Testis (tissue), 3 donors: ENCODE results near the gene ANO8. TPM values are rescaled to one million over a fixed set of nuclear protein-coding genes. Genes with fewer than 3 reads are reported as not detected.

ENCODE experiments used
- DNase-seq: peaks from one replicate; pipeline ENCODE4 v3.0.0-alpha.2; 2019
- H3K27ac ChIP-seq, 2 donors: fragments of 200-600 bp; sonication (generic); one replicate each; pipeline ENCODE4 v1.5.1; 2019
- H3K27me3 ChIP-seq: fragments of 200-600 bp; sonication (generic); one replicate; pipeline ENCODE4 v1.5.1; 2019
- H3K36me3 ChIP-seq: fragments of 200-600 bp; sonication (generic); one replicate; pipeline ENCODE4 v1.5.1; 2017; ENCODE audit warnings: low read depth; ENCODE audit errors: missing control alignments
- H3K4me1 ChIP-seq: fragments of 200-600 bp; sonication (generic); one replicate; pipeline ENCODE4 v1.5.1; 2019
- H3K4me3 ChIP-seq, 2 donors: fragments of 200-600 bp; sonication (generic); one replicate each; pipeline ENCODE4 v1.5.1; 2017 to 2019
- H3K9me3 ChIP-seq: fragments of 200-600 bp; sonication (generic); one replicate; pipeline ENCODE4 v1.5.1; 2017
- POLR2A ChIP-seq: fragments of 450-650 bp; IDR thresholded peaks from one replicate; pipeline ENCODE4 v1.6.1; 2017; ENCODE audit warnings: antibody characterized with exemption, mild to moderate bottlenecking, moderate library complexity
- WGBS, 2 donors: methylation state at CpG; one replicate each; pipeline ENCODE4 v1.1.5; 2018; 5-methylcytosine and 5-hydroxymethylcytosine counted together
- intact Hi-C: fragments of 100-400 bp; cut with DNase I; formaldehyde crosslinking; loops from one replicate; pipeline ENCODE4 v1.15.1; 2023; ENCODE audit warnings: low total_unique reads
- polyA plus RNA-seq: library from polyadenylated mRNA; stranded (reverse); fragments of 350-450 nt; fragmentation: Illumina TruSeq; extraction: RNeasy Lipid Tissue Mini Kit (QIAGEN cat#74804); gene quantifications from one replicate; pipeline ENCODE4 v1.2.3, GENCODE V29; 2014; ENCODE audit warnings: low read depth, low replicate concordance; ENCODE audit not compliant: insufficient read depth
- total RNA-seq, 2 donors: library from RNA; depleted of rRNA; stranded (reverse); fragments of >200 nt; gene quantifications; one replicate each; pipeline ENCODE4 v1.2.3, GENCODE V29; 2016
- TF ChIP-seq, protein P1 (sequence below), 3 experiments: fragments of 450-650 bp in 2 of 3; fragments of 200-600 bp in 1 of 3; sonication (generic) in 1 of 3; IDR thresholded peaks; one replicate each; pipeline ENCODE4 v1.5.1; 2016 to 2019; ENCODE audit warnings: antibody characterized with exemption in 3 of 3, mild to moderate bottlenecking in 2 of 3, moderate library complexity in 1 of 3

The ANO8 gene
- total and polyA plus RNA-seq, 3 donors from 2014 or later: 4.5 to 19.2 (median 17.5) TPM

DNA sequence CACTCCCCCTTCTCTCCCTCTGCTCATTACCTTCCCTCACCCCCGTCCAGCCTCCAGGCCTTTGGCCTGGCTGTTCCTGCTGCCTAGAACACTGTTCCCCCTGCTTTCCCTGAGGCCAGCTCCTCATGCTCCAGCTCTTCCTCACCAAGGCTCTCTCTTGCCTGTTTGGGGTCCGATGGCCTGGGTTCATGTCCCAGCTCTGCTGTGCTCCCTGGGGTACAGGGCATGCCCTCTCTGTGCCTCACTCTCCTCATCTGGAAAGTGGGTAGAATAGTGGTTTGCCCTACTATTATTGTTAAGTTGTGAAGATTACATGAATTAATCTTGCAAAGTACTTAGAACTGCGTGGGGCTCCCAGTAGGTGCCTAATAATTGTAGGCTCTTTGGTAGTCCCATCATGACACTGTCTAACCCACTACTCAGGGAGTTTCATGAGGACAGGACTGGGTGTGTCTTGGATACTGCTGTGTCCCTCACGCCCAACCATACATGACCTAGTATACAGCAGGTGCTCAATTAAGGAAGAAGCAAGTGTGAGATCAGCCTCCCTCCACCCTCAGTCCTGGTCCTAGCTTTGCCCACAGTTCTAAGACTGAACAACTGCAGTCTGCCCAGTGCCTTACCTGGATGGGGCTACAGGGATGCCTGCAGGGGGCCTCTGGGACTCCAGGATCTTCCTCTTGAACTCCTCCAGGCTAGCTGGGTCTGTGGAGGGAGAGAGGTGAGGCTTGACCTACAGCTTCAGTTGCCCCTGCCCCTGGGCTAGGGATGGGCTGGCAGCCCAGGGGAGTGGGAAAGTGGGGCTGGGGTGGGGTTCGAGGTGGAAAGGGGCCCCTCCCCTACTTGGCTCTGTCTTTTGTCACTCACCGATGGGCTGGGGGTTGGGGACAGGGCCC lies 25.5 kb upstream of the ANO8 start:
- WGBS, 2 donors: 85 to 89% methylated on average over 6 of the region's 6 CpGs
- Histone ChIP-seq H3K4me1 (no peaks in the 10 kb centered on the region), H3K9me3 (no peaks in the 10 kb centered on the region), H3K27ac (no peak overlapping the region), H3K4me3 (no peak overlapping the region), H3K27me3 (no peaks in the 10 kb centered on the region), H3K36me3 (no peaks in the 10 kb centered on the region)
- no peak for DNase-seq
- TF ChIP-seq POLR2A: no peak
- TF ChIP-seq, protein P1, sequence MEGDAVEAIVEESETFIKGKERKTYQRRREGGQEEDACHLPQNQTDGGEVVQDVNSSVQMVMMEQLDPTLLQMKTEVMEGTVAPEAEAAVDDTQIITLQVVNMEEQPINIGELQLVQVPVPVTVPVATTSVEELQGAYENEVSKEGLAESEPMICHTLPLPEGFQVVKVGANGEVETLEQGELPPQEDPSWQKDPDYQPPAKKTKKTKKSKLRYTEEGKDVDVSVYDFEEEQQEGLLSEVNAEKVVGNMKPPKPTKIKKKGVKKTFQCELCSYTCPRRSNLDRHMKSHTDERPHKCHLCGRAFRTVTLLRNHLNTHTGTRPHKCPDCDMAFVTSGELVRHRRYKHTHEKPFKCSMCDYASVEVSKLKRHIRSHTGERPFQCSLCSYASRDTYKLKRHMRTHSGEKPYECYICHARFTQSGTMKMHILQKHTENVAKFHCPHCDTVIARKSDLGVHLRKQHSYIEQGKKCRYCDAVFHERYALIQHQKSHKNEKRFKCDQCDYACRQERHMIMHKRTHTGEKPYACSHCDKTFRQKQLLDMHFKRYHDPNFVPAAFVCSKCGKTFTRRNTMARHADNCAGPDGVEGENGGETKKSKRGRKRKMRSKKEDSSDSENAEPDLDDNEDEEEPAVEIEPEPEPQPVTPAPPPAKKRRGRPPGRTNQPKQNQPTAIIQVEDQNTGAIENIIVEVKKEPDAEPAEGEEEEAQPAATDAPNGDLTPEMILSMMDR (IDR thresholded peaks at IDR 0.05): no peak
- intact Hi-C loops: no loop called here

DNA sequence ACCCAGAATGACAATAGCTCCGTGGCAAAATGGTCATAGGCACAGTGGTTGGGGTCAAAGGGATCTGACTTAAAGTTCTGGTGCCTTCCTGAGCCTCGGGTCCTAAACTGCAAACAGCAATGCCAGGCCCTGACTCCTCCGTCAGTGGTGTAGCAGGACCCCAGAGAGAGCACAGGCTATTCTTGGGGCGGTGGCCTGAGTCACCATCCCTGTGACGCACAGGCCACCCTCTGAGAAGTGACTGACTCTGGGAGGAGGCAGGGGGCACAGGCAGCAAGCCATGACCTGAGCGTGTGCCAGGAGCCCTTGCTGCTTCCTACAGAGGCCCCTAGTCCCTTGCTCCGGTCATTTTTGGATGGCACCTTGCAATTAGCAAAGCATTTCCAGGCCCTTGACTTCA lies 23.7 kb upstream of the ANO8 start:
- H3K9me3 ChIP-seq: no peaks in the 10 kb centered on the region
- no peak overlapping the region for H3K4me3 ChIP-seq
- no peaks in the 10 kb centered on the region for H3K27me3 ChIP-seq
- 82 to 85% methylated on average over 6 to 7 of the region's 7 CpGs for WGBS, 2 donors
- no peak for DNase-seq
- no peaks in the 10 kb centered on the region for H3K36me3 ChIP-seq
- no peak overlapping the region for H3K27ac ChIP-seq
- no peaks in the 10 kb centered on the region for H3K4me1 ChIP-seq
- intact Hi-C loops: no loop called here
- no peak for TF ChIP-seq POLR2A
- TF ChIP-seq, protein P1 (IDR thresholded peaks at IDR 0.05): no peak

DNA sequence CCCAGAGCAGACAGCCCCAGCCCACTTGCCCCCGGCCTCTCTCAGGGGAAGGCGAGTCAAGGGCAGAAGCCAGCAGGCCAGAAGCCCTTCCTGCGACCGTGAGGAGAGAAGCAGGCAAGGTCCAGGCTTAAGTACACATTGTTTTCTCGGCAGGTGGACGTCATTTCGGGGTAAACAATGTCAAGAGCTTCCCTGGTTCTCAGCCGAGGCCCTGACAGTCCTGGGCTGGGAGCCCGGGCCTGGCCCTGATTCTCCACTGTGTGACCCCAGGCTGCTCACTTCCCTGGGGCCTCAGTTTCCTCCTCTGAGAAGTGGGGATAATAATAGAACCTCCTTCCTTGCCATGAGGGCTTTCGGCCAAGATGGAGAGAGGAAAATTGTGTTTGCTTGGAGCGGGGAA lies 23.1 kb upstream of the ANO8 start:
- H3K27ac ChIP-seq: no peak overlapping the region
- WGBS, 2 donors: 73 to 84% methylated on average over 11 of the region's 11 CpGs
- H3K4me1 ChIP-seq: no peaks in the 10 kb centered on the region
- H3K4me3 ChIP-seq: no peak overlapping the region
- no peak for TF ChIP-seq POLR2A
- TF ChIP-seq, protein P1 (IDR thresholded peaks at IDR 0.05): no peak
- H3K27me3 ChIP-seq: no peaks in the 10 kb centered on the region
- intact Hi-C loops: no loop called here
- no peaks in the 10 kb centered on the region for H3K9me3 ChIP-seq
- H3K36me3 ChIP-seq: no peaks in the 10 kb centered on the region
- DNase-seq: no peak

GRCh38 chr19:17357078-17357666 lies 22.5 kb upstream of the ANO8 start:
- H3K27ac ChIP-seq: no peak overlapping the region
- intact Hi-C loops: no loop called here
- DNase-seq: no peak
- H3K36me3 ChIP-seq: no peaks in the 10 kb centered on the region
- no peaks in the 10 kb centered on the region for H3K4me1 ChIP-seq
- no peak for TF ChIP-seq POLR2A
- TF ChIP-seq, protein P1 (IDR thresholded peaks at IDR 0.05): no peak
- no peak overlapping the region for H3K4me3 ChIP-seq
- 92 to 93% methylated on average over 7 of the region's 7 CpGs for WGBS, 2 donors
- no peaks in the 10 kb centered on the region for H3K9me3 ChIP-seq
- no peaks in the 10 kb centered on the region for H3K27me3 ChIP-seq
